Activated naive CD8-positive, alpha-beta T cell treated with anti-CD3 and anti-CD28 coated beads, Interleukin-2, amount 50 U/mL, for 24 hours (primary cell): ENCODE measurements around the gene RHNO1.
A peak's percentile ranks its signal among the peaks of the same experiment; 100 is the strongest.

Experiments
- ATAC-seq: fragments of 150-1000 bp; cut with Tn5 transposase; one replicate; pipeline ENCODE4 v1.10.0; 2021
- DNase-seq: peaks from one replicate; pipeline ENCODE4 v3.0.0; 2021
- H3K27ac Mint-ChIP-seq: one replicate; pipeline ENCODE4 v1.8.0; 2021; ENCODE audit warnings: mild to moderate bottlenecking, mixed read lengths
- H3K27me3 Mint-ChIP-seq: one replicate; pipeline ENCODE4 v1.8.0; 2021; ENCODE audit warnings: mixed read lengths
- H3K36me3 Mint-ChIP-seq: one replicate; pipeline ENCODE4 v1.8.0; 2021; ENCODE audit warnings: low read depth, mixed read lengths
- H3K4me1 Mint-ChIP-seq: one replicate; pipeline ENCODE4 v1.8.0; 2021; ENCODE audit warnings: mixed read lengths
- H3K4me3 Mint-ChIP-seq: one replicate; pipeline ENCODE4 v1.8.0; 2021; ENCODE audit warnings: mild to moderate bottlenecking, moderate library complexity, mixed read lengths
- H3K9me3 Mint-ChIP-seq: one replicate; pipeline ENCODE4 v1.8.0; 2021; ENCODE audit warnings: mixed read lengths

RHNO1 gene

DNA sequence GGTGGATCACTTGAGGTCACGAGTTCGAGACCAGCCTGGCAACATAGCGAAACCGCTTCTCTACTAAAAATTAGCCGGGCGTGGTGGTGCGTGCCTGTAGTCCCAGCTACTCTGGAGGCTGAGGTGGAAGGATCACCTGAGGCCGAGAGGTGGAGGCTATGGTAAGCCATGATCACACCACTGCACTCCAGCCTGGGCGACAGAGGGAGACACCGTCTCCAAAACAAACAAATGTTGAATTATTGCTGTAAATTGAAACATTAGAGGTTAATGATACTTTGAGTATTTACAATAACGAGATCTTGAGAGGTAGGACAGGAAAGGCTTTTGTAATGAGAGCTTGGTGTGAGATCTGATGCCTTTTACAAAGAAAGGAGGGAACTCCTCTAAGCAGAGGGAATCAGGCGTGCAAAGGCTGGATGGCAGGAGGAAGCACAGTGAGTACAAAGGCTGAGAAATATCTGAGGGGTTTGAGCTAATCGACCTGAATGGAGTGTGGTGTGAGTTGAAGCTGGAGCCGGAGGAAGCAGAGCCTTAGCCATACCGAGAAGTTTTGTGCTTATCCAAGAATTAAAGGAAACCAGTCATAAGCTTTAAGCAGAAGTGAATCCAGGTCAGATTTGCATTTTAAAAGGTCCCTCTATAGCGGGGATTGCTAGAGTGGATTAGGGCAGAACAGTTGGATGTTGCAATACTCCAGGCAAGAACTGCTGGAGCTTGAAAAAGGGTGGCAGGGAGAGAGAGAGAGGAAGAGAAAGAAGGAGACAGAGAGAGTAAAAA is 1.1 kb downstream of the RHNO1 start:
- Mint-ChIP-seq H3K27ac (peak overlapping the region; percentile 97), H3K4me1 (peaks cover 34% of the 10 kb centered on the region), H3K36me3 (peaks cover 42% of the 10 kb centered on the region), H3K4me3 (peak overlapping the region; percentile 99), H3K9me3 (no peaks in the 10 kb centered on the region), H3K27me3 (no peaks in the 10 kb centered on the region)
- no peak for ATAC-seq
- DNase-seq: no peak

DNA sequence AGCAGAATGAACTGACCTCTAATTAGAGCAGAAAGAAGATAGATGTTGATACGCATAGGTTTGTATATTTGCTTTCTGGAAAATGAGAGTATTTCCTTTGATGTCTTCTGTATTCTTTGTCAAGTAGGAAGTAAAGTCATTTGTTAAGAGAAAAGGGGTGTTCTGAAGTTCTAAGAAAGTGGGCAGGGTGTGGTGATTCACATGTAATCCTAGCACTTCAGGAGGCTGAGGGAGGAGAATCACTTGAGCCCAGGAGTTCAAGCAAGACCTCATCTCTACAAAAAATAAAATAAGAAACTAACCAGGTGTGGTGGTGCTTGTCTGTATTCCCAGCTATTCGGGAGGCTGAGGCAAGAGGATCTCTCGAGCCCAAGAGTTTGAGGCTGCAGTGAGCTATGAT is 2.8 kb downstream of the RHNO1 start:
- Mint-ChIP-seq H3K4me1 (peaks cover 37% of the 10 kb centered on the region), H3K9me3 (no peaks in the 10 kb centered on the region)

DNA sequence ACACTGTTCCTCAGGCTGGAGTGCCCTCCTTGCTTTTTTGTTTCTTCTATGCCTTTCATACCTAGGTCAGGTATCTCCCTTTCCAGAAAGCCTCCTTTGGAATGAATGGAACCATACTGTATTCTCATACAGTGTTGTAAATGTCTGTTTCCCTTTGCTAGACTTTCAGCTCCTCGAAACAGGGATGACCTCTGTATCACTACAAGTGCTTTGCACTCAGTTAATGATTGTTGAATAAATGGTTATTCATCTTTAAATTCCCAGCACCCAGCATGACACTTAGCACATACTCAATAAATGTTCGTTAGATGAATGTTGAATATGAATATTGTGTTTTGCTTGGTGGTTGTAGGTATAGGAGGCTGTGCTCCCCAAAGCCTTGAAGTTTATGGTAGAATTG is 7.8 kb downstream of the RHNO1 start:
- Mint-ChIP-seq H3K4me3 (no peak overlapping the region), H3K27me3 (no peaks in the 10 kb centered on the region), H3K4me1 (peaks cover 18% of the 10 kb centered on the region), H3K36me3 (peaks cover 36% of the 10 kb centered on the region), H3K27ac (no peak overlapping the region), H3K9me3 (no peaks in the 10 kb centered on the region)
- DNase-seq: no peak
- ATAC-seq: no peak

More for the DNA sequence above, 2.8 kb downstream of the RHNO1 start:
- ATAC-seq (peak; percentile 29), DNase-seq (no peak)
- no peaks in the 10 kb centered on the region for H3K27me3 Mint-ChIP-seq
- peaks cover 37% of the 10 kb centered on the region for H3K36me3 Mint-ChIP-seq
- H3K27ac Mint-ChIP-seq: peak overlapping the region; percentile 73
- H3K4me3 Mint-ChIP-seq: peak overlapping the region; percentile 25

DNA sequence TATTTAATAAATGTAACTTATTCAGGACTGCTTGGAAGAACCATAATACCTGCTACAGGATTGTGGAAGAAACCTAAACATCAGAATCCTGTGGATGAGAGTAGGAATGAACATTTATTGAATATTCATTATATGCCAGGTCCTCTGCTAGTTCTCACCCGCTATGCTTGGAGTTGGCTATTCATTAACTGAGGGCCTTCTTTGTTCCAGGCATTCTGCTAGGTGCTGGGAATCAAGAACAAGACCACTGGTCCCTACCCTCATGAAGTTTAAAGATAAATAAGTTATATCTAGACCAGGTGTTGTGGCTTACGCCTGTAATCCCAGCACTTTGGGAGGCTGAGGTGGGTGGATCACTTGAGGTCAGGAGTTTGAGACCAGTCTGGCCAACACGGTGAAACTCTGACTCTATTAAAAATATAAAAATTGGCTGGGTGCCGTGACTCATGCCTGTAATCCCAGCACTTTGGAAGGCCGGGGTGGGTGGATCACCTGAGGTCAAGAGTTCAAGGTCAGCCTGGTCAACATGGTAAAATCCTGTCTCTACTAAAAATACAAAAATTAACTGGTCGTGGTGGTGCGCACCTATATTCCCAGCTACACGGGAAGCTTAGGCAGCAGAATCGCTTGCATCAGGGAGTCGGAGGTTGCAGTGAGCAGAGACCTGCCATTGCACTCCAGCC is 9.9 kb downstream of the RHNO1 start:
- H3K27ac Mint-ChIP-seq: no peak overlapping the region
- DNase-seq (no peak), ATAC-seq (no peak)
- H3K27me3 Mint-ChIP-seq: no peaks in the 10 kb centered on the region
- H3K36me3 Mint-ChIP-seq: peaks cover 29% of the 10 kb centered on the region
- H3K4me1 Mint-ChIP-seq: peaks cover 28% of the 10 kb centered on the region
- no peaks in the 10 kb centered on the region for H3K9me3 Mint-ChIP-seq
- no peak overlapping the region for H3K4me3 Mint-ChIP-seq

DNA sequence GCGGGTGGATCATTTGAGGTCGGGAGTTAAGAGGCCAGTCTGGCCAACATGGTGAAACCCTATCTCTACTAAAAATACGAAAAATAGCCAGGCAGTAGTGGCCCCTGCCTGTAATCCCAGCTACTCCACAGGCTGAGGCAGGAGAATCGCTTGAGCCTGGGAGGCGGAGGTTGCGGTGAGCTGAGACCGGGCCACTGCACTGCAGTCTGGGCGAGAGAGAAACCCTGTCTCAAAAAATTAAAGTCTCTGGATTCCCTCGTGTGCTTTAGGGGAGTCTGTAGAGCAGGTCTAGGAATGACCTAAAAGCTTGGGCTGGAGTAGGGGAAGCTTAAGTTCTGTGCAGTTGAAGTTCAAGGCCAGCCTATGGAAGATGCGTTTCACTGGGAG is 13.0 kb downstream of the RHNO1 start:
- Mint-ChIP-seq H3K27ac (peak overlapping the region; percentile 87), H3K9me3 (no peaks in the 10 kb centered on the region), H3K27me3 (no peaks in the 10 kb centered on the region), H3K4me1 (peaks cover 34% of the 10 kb centered on the region), H3K36me3 (peaks cover 22% of the 10 kb centered on the region), H3K4me3 (peak overlapping the region; percentile 89)
- DNase-seq (no peak), ATAC-seq (no peak)

DNA sequence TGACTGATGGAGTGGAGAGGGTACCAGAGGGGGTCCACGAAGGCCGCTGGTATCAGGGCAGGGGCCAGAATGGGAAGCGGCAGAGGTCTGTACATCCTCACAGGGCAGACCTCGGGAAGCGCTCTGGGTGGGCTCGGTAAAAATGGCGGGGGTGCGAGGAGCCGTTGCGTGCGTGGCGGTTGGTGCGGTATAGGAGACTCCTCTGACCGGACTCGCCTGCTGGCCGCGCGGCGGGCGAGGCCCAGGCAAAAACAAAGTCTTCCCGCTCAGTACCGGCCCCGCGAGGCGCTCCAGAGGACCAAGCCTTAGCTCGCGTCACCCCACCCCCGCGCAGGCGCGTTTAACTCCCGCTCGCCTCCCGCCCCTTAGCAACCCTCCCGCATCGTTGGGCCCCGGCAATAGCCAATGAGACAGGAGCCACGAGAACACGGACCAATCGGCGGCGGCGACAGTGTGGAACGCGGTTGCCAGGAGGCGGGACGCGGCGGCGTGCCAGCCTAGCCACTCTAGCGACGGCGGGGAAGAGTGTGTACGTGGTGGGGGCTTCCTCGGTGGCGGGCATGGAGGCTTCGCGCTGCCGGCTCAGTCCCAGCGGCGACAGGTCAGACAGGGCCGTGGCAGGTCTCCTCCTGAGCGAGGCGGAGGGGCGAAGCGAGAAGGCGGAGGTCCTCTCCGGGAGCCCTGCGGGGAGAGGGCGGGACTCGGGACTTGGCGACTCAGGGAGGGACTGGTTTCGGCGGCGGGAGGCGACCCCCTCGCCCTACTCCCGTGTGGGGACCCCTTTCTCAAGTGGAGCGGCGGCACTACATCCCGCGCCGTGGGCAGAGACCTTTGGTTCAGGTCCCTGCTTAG is 13.6 kb downstream of the RHNO1 start, which contains the start of gene TULP3:
TULP3 (plus strand) TSS at position 504 of the 852 bp plus-strand sequence; CDS start at position 561, 57 bp downstream.
- ATAC-seq: peak; percentile 99
- H3K36me3 Mint-ChIP-seq: peaks cover 18% of the 10 kb centered on the region
- peak; percentile 98 for DNase-seq
- H3K4me1 Mint-ChIP-seq: peaks cover 34% of the 10 kb centered on the region
- no peaks in the 10 kb centered on the region for H3K27me3 Mint-ChIP-seq
- peak within 1 kb of the TSS; percentile 89 for H3K4me3 Mint-ChIP-seq
- no peaks in the 10 kb centered on the region for H3K9me3 Mint-ChIP-seq
- peak within 1 kb of the TSS; percentile 87 for H3K27ac Mint-ChIP-seq

DNA sequence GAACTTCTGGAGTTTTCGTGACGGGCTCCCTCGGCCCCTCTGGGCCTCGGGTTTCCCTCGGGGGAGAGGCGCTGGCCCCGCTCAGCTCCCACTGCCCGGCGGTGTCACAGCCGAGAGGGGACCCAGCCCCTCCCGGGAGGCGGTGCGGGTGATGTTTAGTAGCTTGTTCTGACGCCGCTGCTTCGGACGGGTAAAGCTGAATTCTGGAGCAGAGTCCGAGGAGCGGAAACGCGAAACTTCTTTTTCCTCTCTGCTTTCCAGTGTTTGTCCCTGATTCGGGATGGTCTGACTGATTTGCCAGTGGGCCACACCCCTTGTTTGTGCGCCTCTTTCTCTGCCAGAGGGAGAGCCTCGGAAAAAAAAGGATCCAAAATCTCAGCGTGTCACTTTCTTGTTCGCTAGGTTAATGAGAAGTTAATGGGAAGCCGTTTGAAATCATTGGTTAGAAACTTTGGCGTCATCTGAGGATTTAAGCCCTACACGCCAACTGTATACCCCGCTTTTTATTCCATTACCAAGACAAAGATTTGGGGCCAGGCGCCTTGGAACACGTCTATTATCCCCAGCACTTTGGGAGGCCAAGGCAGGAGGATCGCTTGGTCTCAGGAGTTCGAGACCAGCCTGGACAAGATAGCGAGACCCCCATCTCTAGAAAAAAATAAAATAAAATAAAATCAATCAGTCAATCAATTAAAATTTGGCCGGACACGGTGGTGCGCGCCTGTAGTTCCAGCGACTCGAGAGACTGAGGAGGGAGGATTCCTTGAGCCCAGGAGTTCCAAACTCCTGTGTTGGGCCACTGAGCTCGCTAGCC is 14.4 kb downstream of the RHNO1 start:
- peak; percentile 2 for ATAC-seq
- DNase-seq: peak; percentile 44
- H3K36me3 Mint-ChIP-seq: peaks cover 13% of the 10 kb centered on the region
- peaks cover 34% of the 10 kb centered on the region for H3K4me1 Mint-ChIP-seq
- peak overlapping the region; percentile 87 for H3K27ac Mint-ChIP-seq
- H3K27me3 Mint-ChIP-seq: no peaks in the 10 kb centered on the region
- H3K4me3 Mint-ChIP-seq: peak overlapping the region; percentile 89
- no peaks in the 10 kb centered on the region for H3K9me3 Mint-ChIP-seq

DNA sequence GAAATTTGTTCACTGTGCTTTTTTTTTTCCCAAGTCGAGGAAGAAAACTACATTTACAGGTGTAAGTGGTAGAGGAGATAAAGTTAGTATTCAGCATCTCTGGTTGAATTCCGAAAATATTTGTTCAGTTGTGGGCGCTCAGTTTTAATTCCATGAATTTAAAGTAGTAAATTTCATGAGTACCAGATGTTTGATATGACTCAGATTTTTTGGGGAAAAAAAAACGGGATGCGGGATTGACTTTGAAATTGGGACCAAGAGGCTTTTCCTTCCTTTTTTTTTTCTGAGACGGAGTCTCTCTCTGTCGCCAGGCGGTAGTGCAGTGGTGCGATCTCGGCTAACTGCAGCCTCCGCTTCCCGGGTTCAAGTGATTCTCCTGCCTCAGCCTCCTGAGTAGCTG is 15.2 kb downstream of the RHNO1 start:
- Mint-ChIP-seq H3K4me1 (peaks cover 34% of the 10 kb centered on the region), H3K27me3 (no peaks in the 10 kb centered on the region), H3K9me3 (no peaks in the 10 kb centered on the region), H3K27ac (no peak overlapping the region), H3K36me3 (peaks cover 13% of the 10 kb centered on the region), H3K4me3 (no peak overlapping the region)
- ATAC-seq (no peak), DNase-seq (no peak)

DNA sequence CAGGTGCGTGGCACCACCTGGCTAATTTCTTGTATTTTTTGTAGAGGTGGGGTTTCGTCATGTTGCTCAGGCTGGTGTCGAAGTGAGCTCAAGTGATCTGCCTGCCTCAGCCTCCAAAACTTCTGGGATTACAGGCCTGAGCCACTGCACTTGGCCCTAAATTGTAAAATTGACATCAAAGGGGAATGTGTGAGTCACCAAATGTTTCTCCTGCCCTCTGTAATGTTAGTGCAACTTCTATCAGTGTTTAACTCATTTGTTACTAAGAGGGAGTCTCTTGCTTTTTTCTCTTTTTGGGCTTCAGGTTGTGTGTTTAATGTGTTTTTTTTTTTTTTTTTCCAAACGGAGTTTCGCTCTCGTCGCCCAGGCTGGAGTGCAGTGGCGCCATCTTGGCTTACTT is 16.0 kb downstream of the RHNO1 start:
- no peak for ATAC-seq
- Mint-ChIP-seq H3K4me1 (peaks cover 34% of the 10 kb centered on the region), H3K27me3 (no peaks in the 10 kb centered on the region), H3K36me3 (peaks cover 6% of the 10 kb centered on the region), H3K9me3 (no peaks in the 10 kb centered on the region), H3K27ac (peak overlapping the region; percentile 11), H3K4me3 (peak overlapping the region; percentile 12)
- DNase-seq: no peak

DNA sequence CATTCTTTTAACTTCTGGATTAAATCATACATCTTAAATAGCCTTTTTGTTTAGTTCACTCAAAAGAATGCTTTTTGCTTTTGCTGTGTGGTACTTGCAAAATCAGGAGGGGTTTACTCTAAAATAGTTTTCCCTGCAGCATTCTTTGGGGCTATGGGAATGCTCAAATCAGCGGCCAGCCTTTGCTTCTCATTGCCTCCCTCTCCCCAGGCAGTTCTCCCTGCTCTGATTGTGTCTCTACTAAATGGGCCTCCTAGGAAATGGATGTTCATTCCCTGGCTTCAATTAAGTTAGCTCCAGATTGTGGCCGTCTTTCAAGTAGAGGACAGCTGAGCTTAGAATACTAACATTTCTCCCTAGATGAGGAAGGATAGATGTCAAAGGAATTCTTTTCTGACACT is 18.0 kb downstream of the RHNO1 start:
- H3K36me3 Mint-ChIP-seq: no peaks in the 10 kb centered on the region
- H3K4me3 Mint-ChIP-seq: no peak overlapping the region
- H3K27ac Mint-ChIP-seq: no peak overlapping the region
- ATAC-seq: no peak
- DNase-seq: no peak
- H3K9me3 Mint-ChIP-seq: no peaks in the 10 kb centered on the region
- no peaks in the 10 kb centered on the region for H3K27me3 Mint-ChIP-seq
- H3K4me1 Mint-ChIP-seq: peaks cover 23% of the 10 kb centered on the region

DNA sequence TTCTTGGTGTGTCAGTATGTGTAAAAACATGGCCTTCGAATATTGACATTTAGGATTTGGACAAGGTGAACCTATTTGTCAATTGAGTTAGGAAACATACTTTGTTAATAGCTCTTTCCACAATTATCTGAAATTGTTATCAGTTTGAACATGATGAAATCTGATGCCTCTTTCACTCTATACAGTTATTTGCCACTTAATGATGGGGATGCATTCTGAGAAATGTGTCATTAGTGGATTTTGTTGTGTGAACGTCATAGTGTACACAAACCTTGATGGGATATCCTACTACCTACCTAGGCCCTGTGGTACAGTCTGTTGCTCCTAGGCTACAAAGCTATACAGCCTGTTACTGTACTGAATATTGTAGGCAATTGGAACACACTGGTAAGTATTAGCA is 18.5 kb downstream of the RHNO1 start:
- H3K27me3 Mint-ChIP-seq: no peaks in the 10 kb centered on the region
- no peak overlapping the region for H3K4me3 Mint-ChIP-seq
- DNase-seq (no peak), ATAC-seq (no peak)
- no peaks in the 10 kb centered on the region for H3K36me3 Mint-ChIP-seq
- H3K27ac Mint-ChIP-seq: no peak overlapping the region
- H3K4me1 Mint-ChIP-seq: peaks cover 19% of the 10 kb centered on the region
- no peaks in the 10 kb centered on the region for H3K9me3 Mint-ChIP-seq

DNA sequence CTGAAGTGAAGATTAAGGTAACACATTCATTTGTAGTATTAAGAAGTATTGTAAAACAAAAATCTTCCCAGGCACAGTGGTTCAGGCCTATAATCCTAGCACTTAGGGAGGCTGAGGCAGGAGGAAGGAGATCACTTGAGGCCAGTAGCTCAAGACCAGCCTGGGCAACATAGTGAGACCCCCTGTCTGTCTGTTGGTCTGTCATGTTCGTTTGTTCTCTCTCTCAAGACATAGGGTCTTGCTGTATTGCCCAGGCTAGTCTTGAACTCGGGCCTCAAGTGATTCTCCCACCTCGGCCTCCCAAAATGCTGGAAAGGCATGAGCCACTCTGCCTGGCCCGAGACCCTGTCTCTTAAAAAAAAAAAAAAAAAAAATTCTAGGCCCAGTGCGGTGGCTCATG is 20.4 kb downstream of the RHNO1 start:
- no peak for ATAC-seq
- DNase-seq: no peak
- H3K27me3 Mint-ChIP-seq: no peaks in the 10 kb centered on the region
- H3K36me3 Mint-ChIP-seq: no peaks in the 10 kb centered on the region
- no peaks in the 10 kb centered on the region for H3K9me3 Mint-ChIP-seq
- H3K4me3 Mint-ChIP-seq: no peak overlapping the region
- no peak overlapping the region for H3K27ac Mint-ChIP-seq
- peaks cover 5% of the 10 kb centered on the region for H3K4me1 Mint-ChIP-seq

DNA sequence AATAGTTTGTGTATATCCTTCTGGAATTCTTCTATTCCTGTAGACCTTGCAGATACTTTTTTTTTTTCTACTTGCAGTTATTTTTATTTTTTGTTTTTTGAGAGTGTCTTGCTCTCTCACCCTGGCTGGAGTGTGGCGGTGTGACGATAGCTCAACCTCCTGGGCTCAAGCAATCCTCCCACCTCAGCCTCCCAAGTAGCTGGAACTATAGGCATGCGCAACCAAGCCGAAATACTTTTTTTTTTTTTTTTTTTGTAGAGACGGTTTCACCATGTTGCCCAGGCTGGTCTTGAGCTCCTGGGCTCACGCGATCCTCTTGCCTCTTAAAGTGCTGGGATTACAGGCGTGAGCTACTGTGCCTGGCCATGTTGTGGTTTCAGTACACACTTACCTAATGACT is 23.6 kb downstream of the RHNO1 start:
- no peaks in the 10 kb centered on the region for H3K4me1 Mint-ChIP-seq
- no peaks in the 10 kb centered on the region for H3K9me3 Mint-ChIP-seq
- no peaks in the 10 kb centered on the region for H3K27me3 Mint-ChIP-seq
- H3K36me3 Mint-ChIP-seq: no peaks in the 10 kb centered on the region
- ATAC-seq (no peak), DNase-seq (no peak)
- H3K27ac Mint-ChIP-seq: no peak overlapping the region
- H3K4me3 Mint-ChIP-seq: no peak overlapping the region
